ENCODE results near the gene CPNE6. TPM values are rescaled to one million over a fixed set of nuclear protein-coding genes. Genes with fewer than 3 reads are reported as not detected.

CPNE6 gene
- total and polyA plus RNA-seq, 2 of the 13 experiments (the other 11 are each of a cell fraction or from before 2014, with no cell fraction given), result not detected

GRCh38 chr14:24080888-24081738, 9.8 kb downstream of the CPNE6 start (continued):
- TF ChIP-seq MLXIP (CRISPR knock-in tag; IDR thresholded peaks at IDR 0.05; ENCODE audit: borderline replicate concordance) (no peak), MXD1 (CRISPR knock-in tag; IDR thresholded peaks at IDR 0.05) (peak; percentile 45; the same call in 1 of the 2 replicates), RBFOX2 (IDR thresholded peaks at IDR 0.05; ENCODE audit: low read depth, low read length) (peak; percentile 83), ZBTB37 (CRISPR knock-in tag; IDR thresholded peaks at IDR 0.05) (no peak; the same call in 1 of the 2 replicates), PITX1 (CRISPR knock-in tag; IDR thresholded peaks at IDR 0.05) (0 out of 2 replicates have a peak, but pooled peaks have one; percentile 7), TBP (CRISPR knock-in tag; IDR thresholded peaks at IDR 0.05) (no peak), BHLHE40 (IDR thresholded peaks at IDR 0.05; ENCODE audit: low read length) (no peak), ASH2L (IDR thresholded peaks at IDR 0.05; ENCODE audit: insufficient read length, low read depth, low read length) (peak; percentile 68), MXD4 (CRISPR knock-in tag; IDR thresholded peaks at IDR 0.05) (peak; percentile 46; the same call in 1 of the 2 replicates), ZSCAN25 (CRISPR knock-in tag; IDR thresholded peaks at IDR 0.05) (peak; percentile 26; the same call in 1 of the 2 replicates), ZNF292 (CRISPR knock-in tag; IDR thresholded peaks at IDR 0.05; ENCODE audit: borderline replicate concordance, low read depth) (peak; percentile 48; the same call in 1 of the 2 replicates), PTBP1 (IDR thresholded peaks at IDR 0.05; ENCODE audit: low read depth, low read length, poor library complexity, severe bottlenecking) (no peak), FLYWCH1 (CRISPR knock-in tag; IDR thresholded peaks at IDR 0.05) (no peak), PLSCR1 (CRISPR knock-in tag; IDR thresholded peaks at IDR 0.05; ENCODE audit: borderline replicate concordance) (no peak), CHD2 (IDR thresholded peaks at IDR 0.05; ENCODE audit: low read depth, low read length) (no peak), MYC (CRISPR knock-in tag; IDR thresholded peaks at IDR 0.05; ENCODE audit: borderline replicate concordance) (peak; percentile 17), GABPB1 (CRISPR knock-in tag; IDR thresholded peaks at IDR 0.05) (peak; percentile 88), ZFAT (CRISPR knock-in tag; conservative IDR thresholded peaks at IDR 0.05) (no peak), KLF6 (CRISPR knock-in tag; IDR thresholded peaks at IDR 0.05) (0 out of 2 replicates have a peak, but pooled peaks have one; percentile 64), SMAD9 (CRISPR knock-in tag; IDR thresholded peaks at IDR 0.05) (no peak; the same call in 1 of the 2 replicates), GFI1 (CRISPR knock-in tag; IDR thresholded peaks at IDR 0.05; ENCODE audit: borderline replicate concordance) (no peak), HNF1B (CRISPR knock-in tag; IDR thresholded peaks at IDR 0.05) (no peak)

Data from HepG2 (cell line).